ENCODE measurements around the gene HNRNPA1. TPM values are rescaled to one million over a fixed set of nuclear protein-coding genes. Genes with fewer than 3 reads are reported as not detected.

The HNRNPA1 gene
- total and polyA plus RNA-seq, 9 of the 15 experiments (the other 6 are each of a cell fraction or from before 2014, with no cell fraction given), result 1,166 to 2,703 (median 1,815) TPM

- TF ChIP-seq ESRRA (IDR thresholded peaks at IDR 0.05; ENCODE audit: borderline replicate concordance, low read depth) (peak; percentile 67), BHLHE40 (IDR thresholded peaks at IDR 0.05; ENCODE audit: low read length) (no peak), NR2F6 (CRISPR knock-in tag; IDR thresholded peaks at IDR 0.05) (no peak), FOXP1 (CRISPR knock-in tag; IDR thresholded peaks at IDR 0.05) (no peak), PATZ1 (CRISPR knock-in tag; IDR thresholded peaks at IDR 0.05; ENCODE audit: borderline replicate concordance) (no peak), CBX1 (IDR thresholded peaks at IDR 0.05; ENCODE audit: low read depth) (no peak), ARID3B (CRISPR knock-in tag; IDR thresholded peaks at IDR 0.05; ENCODE audit: borderline replicate concordance) (no peak), PHF20 (IDR thresholded peaks at IDR 0.05; ENCODE audit: partially characterized antibody) (no peak), RBM14 (IDR thresholded peaks at IDR 0.05; ENCODE audit: borderline replicate concordance, insufficient read depth, low read depth, low read length) (no peak), STAT5A (IDR thresholded peaks at IDR 0.05; ENCODE audit: borderline replicate concordance, low read length) (0 out of 2 replicates have a peak, but pooled peaks have one; percentile 15), BRD4 (IDR thresholded peaks at IDR 0.05) (no peak), ZNF778 (CRISPR knock-in tag; IDR thresholded peaks at IDR 0.05) (no peak), PCBP2 (IDR thresholded peaks at IDR 0.05; ENCODE audit: low read depth, low read length, poor library complexity, severe bottlenecking) (no peak), EZH2 (IDR thresholded peaks at IDR 0.05; ENCODE audit: borderline replicate concordance, low read depth, low read length) (no peak), ZHX1 (conservative IDR thresholded peaks at IDR 0.05; ENCODE audit: low read length) (no peak), ZNF766 (CRISPR knock-in tag; conservative IDR thresholded peaks at IDR 0.05) (0 out of 2 replicates have a peak, but pooled peaks have one; percentile 18)
- TF ChIP-seq, protein P1, sequence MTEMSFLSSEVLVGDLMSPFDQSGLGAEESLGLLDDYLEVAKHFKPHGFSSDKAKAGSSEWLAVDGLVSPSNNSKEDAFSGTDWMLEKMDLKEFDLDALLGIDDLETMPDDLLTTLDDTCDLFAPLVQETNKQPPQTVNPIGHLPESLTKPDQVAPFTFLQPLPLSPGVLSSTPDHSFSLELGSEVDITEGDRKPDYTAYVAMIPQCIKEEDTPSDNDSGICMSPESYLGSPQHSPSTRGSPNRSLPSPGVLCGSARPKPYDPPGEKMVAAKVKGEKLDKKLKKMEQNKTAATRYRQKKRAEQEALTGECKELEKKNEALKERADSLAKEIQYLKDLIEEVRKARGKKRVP (CRISPR knock-in tag; IDR thresholded peaks at IDR 0.05), result no peak
- TF ChIP-seq, protein P2, sequence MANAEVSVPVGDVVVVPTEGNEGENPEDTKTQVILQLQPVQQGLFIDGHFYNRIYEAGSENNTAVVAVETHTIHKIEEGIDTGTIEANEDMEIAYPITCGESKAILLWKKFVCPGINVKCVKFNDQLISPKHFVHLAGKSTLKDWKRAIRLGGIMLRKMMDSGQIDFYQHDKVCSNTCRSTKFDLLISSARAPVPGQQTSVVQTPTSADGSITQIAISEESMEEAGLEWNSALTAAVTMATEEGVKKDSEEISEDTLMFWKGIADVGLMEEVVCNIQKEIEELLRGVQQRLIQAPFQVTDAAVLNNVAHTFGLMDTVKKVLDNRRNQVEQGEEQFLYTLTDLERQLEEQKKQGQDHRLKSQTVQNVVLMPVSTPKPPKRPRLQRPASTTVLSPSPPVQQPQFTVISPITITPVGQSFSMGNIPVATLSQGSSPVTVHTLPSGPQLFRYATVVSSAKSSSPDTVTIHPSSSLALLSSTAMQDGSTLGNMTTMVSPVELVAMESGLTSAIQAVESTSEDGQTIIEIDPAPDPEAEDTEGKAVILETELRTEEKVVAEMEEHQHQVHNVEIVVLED (CRISPR knock-in tag; IDR thresholded peaks at IDR 0.05), result no peak
These were observed 16.0 kb downstream of the HNRNPA1 start (continued) for GRCh38 chr12:54296393-54297099.

Data from K562 (cell line).